GM12864 (cell line): ENCODE measurements around the gene SPATS1.

Experiments
- DNase-seq: peaks from one replicate; pipeline ENCODE4 v3.0.0-alpha.2; 2011; ENCODE audit warnings: low read depth
- H3K4me3 ChIP-seq: 2 replicates; pipeline ENCODE4 v1.5.1; 2011; ENCODE audit warnings: mild to moderate bottlenecking, low read depth, low read length, control low read depth
- TF ChIP-seq, protein P1 (sequence below): IDR thresholded peaks from 2 replicates; pipeline ENCODE4 v1.5.1; 2011; ENCODE audit warnings: low read depth, mild to moderate bottlenecking, moderate library complexity, low read length, control low read depth, inconsistent platforms; ENCODE audit errors: missing control alignments

SPATS1 gene, protein sequence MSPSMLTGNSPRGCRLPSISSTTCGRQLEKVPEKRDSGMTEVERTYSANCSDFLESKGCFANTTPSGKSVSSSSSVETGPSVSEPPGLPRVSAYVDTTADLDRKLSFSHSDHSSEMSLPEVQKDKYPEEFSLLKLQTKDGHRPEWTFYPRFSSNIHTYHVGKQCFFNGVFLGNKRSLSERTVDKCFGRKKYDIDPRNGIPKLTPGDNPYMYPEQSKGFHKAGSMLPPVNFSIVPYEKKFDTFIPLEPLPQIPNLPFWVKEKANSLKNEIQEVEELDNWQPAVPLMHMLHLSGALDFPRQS

DNA sequence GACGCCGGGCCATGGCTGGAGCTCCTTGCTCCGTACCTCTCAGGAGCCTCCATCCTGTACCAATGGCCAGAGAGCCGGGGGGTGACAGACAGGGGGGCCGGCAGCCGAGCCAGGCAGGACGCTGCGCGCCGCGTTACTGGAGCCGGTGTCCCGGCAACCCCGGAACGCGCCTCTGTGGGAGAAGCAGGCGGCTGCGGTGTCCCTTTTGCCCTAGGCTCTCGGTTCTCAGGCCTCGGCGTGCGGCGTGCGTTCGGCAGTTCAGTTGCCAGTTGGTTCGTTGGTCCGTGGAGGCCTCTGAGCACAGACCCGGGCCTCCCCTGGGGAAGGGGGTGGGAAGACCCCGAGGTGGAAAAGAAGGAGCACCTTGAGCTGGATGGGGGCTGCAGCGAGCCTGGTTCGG, at the start of gene SPATS1:
SPATS1 (plus strand) TSS at position 162 of the 400 bp plus-strand sequence. CDS start 446 bp downstream, outside the sequence.
- DNase-seq: no peak
- TF ChIP-seq, protein P1, sequence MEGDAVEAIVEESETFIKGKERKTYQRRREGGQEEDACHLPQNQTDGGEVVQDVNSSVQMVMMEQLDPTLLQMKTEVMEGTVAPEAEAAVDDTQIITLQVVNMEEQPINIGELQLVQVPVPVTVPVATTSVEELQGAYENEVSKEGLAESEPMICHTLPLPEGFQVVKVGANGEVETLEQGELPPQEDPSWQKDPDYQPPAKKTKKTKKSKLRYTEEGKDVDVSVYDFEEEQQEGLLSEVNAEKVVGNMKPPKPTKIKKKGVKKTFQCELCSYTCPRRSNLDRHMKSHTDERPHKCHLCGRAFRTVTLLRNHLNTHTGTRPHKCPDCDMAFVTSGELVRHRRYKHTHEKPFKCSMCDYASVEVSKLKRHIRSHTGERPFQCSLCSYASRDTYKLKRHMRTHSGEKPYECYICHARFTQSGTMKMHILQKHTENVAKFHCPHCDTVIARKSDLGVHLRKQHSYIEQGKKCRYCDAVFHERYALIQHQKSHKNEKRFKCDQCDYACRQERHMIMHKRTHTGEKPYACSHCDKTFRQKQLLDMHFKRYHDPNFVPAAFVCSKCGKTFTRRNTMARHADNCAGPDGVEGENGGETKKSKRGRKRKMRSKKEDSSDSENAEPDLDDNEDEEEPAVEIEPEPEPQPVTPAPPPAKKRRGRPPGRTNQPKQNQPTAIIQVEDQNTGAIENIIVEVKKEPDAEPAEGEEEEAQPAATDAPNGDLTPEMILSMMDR: no peak
- no peak within 1 kb of the TSS for H3K4me3 ChIP-seq

DNA sequence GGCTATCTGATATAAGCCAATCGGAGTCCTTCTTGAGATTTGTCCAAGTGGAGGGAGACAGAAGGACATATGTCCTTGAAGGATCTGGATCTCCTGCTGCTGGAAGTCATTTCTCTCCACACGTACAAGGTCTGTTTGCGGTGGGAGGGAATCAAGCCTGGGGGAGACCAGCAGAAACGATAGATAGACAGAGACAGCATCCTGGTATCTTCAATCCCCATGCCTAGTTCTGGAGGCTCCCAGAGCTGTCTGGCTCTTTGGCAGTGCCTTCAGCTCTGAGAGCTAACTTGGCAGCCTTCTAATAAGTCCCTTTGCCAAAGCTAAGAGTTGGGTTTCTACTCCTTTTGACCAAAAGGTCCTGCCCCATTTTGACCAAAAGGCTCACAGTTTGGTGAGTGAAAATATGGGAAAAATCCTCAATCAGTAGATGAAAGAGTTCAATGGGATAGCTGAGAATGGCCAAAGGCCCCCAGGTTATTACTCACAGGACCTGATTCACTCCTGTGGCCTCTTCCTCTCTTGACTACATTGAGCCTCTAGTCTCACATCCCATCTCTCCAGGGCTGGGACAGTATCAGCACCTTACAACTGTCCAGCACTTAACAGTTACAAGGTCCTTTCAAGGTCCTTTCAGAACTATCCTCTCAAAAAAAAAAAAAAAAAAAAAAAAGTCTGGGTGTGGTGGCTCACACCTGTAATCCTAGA, 49.6 kb upstream of the SPATS1 start:
- no peak for DNase-seq
- TF ChIP-seq, protein P1: no peak

DNA sequence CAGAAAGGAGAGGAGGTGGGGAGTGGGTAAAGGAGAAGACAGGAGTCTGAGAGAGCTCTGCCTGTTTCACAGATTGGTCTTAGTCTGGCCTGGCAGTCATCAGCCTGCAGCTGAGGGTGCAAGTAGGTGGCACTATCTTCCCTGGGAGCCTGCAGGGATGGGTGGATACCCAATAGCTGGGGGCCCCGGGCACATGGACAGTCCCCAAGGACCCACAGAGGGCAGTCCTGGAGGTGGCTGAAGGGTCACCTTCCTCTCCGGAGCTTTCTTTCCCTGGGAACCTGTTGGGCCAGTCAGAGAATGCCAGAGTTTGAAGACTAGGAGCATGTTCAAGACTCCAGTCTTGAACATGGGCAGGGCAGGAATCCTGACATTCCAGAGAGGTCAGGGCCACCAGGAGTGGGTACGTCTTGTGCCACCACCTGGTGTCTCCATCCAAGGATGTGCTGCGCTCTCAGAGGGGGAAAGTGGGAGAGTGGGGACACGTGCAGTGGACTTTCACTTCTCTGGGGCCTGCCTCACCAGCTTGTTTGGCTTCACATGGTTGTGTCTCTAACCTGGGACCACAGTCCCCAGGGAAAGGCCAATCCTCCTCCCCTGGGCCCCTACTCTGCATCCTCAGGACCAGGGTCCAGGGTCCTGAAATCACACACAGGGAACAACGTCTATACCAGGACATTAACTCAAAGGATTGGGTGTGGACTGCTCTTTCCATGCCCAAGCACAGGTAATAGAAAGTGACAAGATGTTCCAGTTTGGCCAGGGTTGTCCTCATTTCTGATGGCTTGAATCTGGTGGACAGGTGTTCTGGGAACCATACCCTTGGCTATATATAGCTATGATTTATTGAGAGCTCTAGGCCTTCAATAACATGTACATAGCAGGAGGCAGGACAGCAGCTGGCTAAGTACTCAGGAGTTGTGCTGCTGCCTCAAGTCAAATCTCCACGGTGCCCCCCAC, 47.3 kb upstream of the SPATS1 start:
- H3K4me3 ChIP-seq: no peak overlapping the region
- no peak for DNase-seq
- TF ChIP-seq, protein P1: no peak

More for the DNA sequence above, 49.6 kb upstream of the SPATS1 start:
- no peak overlapping the region for H3K4me3 ChIP-seq

DNA sequence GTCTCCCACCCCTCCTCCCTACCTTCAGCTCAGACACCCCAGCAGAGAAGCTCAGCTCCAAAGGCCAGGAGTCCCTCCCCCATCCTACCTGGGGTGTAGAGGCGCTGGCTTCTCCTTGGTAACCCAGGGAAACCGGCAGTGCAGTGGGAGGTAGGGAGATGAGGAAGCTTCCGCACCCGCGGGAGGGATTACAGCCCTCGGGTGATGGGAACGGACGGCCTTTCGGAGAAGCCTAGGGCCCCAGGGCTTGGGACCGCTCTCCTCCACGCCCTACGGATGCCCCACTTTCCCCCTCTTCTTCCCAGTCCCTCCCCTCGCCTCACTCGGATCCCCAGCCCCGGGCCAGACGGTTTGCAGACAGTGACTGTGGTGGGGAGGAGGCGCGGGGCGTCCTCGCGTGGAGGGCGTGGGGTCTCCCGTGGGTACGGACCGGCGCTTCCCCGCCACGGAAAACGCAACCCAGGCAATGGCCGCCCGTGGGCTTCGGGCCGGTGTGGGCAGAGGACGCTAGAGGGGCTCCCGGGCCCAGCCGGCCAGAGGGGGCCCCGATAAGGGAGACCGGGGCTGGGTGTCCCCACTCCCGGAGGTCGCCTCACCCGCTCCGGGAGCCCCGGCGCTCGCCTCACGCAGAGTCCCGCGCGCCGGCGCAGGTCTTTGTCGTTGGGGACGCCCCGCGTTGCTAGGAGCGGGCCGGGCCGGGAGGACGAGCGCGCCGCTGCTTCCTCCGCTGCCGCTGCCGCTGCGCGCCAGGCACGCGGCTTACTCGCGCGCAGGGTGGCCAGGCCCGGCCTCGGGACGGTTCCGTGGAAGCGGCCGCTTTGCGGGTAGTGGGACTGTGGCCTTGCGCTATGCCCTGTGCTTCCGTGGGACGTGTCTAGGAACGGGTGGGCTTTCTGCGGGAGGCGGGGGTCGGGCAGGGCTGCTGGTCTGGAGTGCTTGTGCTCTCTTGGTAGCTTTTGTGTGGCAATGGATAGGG, 45.1 kb upstream of the SPATS1 start:
- no peak overlapping the region for H3K4me3 ChIP-seq
- TF ChIP-seq, protein P1: no peak
- DNase-seq: no peak

DNA sequence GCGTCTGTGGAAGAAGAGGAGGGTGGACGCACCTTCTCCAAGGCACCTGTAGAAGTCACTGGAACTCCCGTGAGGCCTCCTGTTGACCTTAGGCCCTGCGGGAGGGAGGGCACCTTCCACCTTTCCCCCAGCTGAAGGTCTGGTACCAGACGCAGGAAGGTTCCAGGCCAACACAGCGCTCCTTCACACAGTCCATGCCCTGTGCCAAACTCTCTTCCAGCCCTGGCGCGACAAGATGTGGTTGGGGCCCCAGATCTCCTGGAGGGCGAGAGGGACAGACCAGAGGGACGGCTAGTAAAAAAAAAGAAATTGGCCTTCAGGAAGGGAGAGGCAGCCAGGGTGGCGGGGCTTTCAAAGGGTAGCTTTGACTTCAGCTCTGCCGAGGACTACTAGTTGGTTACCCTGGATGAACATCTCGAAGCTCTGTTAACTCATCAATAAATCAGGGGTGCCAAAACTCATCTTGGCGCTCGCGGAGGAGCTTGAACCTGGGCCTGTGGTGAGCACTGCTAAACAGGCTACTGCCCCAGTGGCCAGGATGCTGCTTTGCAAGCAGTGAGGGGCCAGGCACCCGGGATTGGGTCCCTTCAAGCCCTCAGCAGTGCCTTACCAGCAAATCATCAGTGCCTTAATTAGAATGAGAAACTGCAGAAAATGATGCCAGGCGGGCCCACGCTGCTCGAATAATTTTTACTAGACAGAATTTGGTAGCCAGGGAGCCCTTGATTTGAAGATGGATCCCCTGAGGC, 44.2 kb upstream of the SPATS1 start:
- TF ChIP-seq, protein P1: peak; percentile 10
- no peak overlapping the region for H3K4me3 ChIP-seq
- DNase-seq: no peak
